NCI-H128 (cell line): ENCODE data around the gene SIPA1.
A peak's percentile ranks its signal among the peaks of the same experiment; 100 is the strongest.

ENCODE experiments used
- DNase-seq: peaks from one replicate; lab custom pipeline; 2025; ENCODE audit not compliant: unreplicated experiment; lab: John Stamatoyannopoulos, UW

SIPA1 gene

GRCh38 chr11:65607614-65608426 lies 30.1 kb upstream of the SIPA1 start:
- DNase-seq, result no peak

- DNase-seq, result no peak
These were observed 28.7 kb upstream of the SIPA1 start for GRCh38 chr11:65609229-65609628.

DNA sequence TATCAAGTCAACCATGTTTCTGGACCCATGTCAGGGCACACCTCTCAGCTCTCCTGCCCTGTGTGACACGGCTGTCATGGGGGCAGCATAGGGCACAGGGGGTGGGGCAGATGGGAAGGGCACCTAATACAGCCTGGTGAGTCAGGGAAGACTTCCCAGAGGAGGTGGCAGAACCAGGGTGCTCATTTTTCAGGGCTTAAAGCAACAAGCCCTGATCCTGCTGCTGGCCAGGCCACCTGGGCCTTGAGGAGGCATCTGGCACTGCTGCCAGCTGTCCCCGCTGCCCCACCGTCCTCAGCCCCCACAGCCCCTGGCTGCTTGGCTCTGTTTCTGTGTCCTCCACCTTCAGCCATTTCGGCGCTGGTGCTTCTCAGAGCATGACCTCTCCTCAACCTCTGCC lies 28.2 kb upstream of the SIPA1 start:
- DNase-seq, result no peak

DNA sequence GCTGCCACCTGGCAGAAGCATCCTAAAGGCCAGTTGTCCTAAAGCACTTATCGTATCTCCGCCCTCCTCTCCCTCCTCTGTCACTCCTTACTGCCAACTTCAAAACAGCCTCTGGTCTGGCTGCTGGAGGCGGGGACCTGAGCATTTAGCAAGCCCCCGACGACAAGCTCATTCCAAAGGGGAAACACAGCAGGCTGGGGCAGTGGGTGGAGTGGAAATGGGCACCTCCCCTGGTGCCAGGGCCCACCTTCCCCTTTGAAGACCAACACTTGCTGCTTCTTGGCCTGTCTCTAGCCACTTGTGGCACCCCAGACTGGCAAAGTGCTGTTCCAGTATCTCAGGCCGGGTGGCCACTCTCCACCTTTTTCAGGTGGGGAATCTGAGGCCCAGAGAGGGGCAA lies 27.5 kb upstream of the SIPA1 start:
- DNase-seq, result no peak

- no peak for DNase-seq
These were observed 26.7 kb upstream of the SIPA1 start for GRCh38 chr11:65611028-65611757.

GRCh38 chr11:65611758-65612603 lies 25.9 kb upstream of the SIPA1 start:
- DNase-seq, result no peak

- DNase-seq, result no peak
These were observed 25.2 kb upstream of the SIPA1 start for GRCh38 chr11:65612691-65613090.

DNA sequence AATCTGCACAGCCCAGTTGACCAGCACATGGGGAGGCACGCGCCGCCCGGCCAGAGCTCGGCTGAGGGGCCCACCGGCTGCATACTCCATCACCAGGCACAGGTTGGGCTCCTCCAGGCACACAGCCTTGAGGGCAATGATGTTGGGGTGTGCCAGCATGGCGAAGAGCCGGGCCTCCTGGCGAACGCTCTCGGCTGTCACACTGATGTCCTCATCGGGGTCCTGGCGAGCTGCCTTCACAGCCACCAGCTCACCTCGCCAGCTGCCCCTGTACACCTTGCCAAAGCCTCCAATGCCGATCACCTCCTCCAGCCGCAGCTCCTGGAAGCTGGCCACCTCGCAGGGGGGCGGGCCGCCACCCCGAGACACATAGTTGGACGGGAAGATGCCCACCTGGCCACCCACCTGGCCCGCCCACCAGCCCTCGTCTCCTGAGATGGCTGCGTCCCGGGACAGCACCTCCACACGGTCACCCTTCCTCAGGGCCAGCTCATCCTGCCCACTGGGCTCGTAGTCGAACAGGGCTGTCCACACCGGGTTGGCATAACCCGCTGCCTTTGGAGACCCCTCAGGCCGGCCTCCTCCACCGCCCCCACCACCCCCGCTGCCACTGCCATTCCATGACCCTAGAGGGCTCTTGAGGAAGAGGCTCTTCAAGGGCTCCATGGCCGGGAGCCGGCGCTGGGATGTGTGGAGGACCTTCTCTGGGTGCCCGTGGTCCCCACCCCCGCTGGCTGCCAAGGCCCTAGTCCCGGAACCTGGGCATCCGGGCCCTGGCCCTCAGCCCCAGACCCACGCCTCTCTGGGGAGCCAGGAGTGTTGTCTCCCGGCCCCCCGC lies 24.6 kb upstream of the SIPA1 start:
- no peak for DNase-seq

- DNase-seq, result peak; percentile 100
These were observed 22.5 kb upstream of the SIPA1 start, which contains the start of gene PCNX3 for GRCh38 chr11:65615229-65615949. TSS of gene PCNX3 (plus strand) at chr11:65615776. CDS start at chr11:65616312, 536 bp downstream.

- DNase-seq, result no peak
These were observed 21.8 kb upstream of the SIPA1 start for GRCh38 chr11:65615950-65616574.

DNA sequence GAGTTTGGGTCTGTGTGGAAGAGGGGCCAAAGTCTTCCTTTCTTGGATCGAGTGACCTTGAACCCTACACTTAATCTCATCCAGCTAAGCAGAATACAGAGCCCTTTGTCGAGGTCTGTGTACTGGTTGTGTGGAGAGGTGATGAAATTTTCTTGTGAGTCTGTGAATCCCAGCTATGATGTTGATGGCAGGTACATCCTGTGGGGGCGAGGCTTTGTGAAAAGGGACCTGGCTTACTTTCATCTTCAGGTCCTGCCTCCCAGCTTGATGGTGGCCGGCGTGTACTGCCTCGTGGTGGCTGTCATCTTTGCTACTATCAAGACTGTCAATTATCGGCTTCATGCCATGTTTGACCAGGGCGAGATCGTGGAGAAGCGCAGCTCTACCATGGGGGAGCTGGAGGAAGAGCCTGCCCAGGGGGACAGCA lies 21.3 kb upstream of the SIPA1 start:
- no peak for DNase-seq

DNA sequence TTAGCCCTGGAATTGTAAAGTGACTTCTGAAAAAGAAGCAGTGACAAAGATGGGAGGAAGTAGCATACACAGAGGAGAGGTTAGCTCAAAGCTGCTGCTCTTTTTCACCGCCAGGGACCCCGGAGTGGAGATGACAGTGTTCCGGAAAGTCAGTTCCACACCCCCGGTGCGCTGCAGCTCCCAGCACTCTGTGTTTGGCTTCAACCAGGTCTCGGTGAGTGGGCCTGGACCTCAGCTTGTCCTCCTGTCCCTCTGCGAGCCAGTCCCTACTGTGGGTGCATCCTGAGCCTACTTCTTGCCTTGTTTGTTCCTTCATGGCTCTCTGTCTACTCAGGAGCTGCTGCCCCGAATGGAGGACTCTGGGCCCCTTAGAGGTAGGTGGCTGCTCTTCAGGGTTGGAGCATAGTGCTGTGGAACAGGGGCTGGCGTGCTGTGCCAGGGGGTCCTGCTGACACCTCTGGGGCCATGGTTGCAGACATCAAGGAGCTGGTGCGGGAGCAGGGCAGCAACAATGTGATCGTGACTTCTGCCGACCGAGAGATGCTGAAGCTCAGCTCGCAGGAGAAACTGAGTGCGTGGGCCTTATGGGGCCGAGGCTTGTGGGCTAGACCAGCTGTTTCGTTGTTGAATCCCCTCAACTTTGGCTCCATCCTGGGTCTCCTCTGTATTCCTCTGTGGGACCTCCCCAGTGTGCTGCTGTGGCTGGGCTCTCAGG lies 20.6 kb upstream of the SIPA1 start:
- no peak for DNase-seq

- no peak for DNase-seq
These were observed 19.7 kb upstream of the SIPA1 start for GRCh38 chr11:65617990-65618751.

GRCh38 chr11:65618763-65619162 lies 19.1 kb upstream of the SIPA1 start:
- DNase-seq, result no peak

- no peak for DNase-seq
These were observed 18.5 kb upstream of the SIPA1 start for GRCh38 chr11:65619281-65619928.

DNA sequence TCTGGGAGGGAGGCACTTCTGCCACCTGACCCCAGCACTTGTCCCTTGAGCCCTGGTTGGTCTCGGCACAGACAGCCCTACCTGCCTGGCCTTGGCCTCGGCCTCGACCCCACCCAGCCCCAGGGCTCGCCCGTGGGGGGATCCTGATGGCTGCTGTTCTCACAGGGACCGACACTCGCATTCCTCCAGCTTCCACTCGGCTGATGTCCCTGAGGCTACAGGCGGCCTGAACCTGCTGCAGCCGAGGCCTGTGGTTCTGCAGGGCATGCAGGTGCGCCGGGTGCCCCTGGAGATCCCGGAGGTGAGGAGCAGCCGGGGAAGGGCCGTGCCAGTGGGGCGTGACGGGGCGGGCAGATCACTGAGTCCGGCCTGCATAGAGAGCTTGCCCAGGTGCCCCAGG lies 17.2 kb upstream of the SIPA1 start:
- DNase-seq, result no peak

- no peak for DNase-seq
These were observed 16.4 kb upstream of the SIPA1 start for GRCh38 chr11:65621460-65621859.

- no peak for DNase-seq
These were observed 15.9 kb upstream of the SIPA1 start for GRCh38 chr11:65622011-65622410.
